HepG2 (cell line): Measurements from ENCODE around the gene MAPK8IP3. TPM values are rescaled to one million over a fixed set of nuclear protein-coding genes. Genes with fewer than 3 reads are reported as not detected.

Experiments
- ATAC-seq: fragments of 200-7000 bp; cut with Tn5 transposase; 3 replicates; pipeline ENCODE4 v1.9.1; 2020; ENCODE audit warnings: mild to moderate bottlenecking, moderate library complexity
- BruUV-seq: library from RNA; stranded (reverse); fragments of 400-500 nt; replicated peaks from 2 replicates; lab custom pipeline; 2021; lab: Mats Ljungman, UMichigan
- CTCF ChIA-PET: fragments of 300-600 bp; formaldehyde crosslinking; extraction: SDS; loops from one replicate; lab custom pipeline; 2021; ENCODE audit warnings: low total read pairs, inconsistent platforms, low intra/inter-chr PET ratio; lab: Yijun Ruan, JAX
- POLR2A ChIA-PET: fragments of 350-600 bp; sonication (Branson Sonifier 250); formaldehyde crosslinking; loops from one replicate; lab custom pipeline; 2020; ENCODE audit warnings: antibody characterized with exemption, inconsistent platforms; lab: Yijun Ruan, JAX
- DNase-seq: peaks from one replicate; pipeline ENCODE4 v3.0.0-alpha.2; 2015; ENCODE audit warnings: low spot score
- FAIRE-seq: peaks from 3 replicates; lab custom pipeline; 2011; peaks lifted over from hg19 to GRCh38; lab: Jason Lieb, UNC
- H2AFZ ChIP-seq: one replicate; pipeline ENCODE4 v1.6.1; 2011; ENCODE audit warnings: low read length, inconsistent platforms
- H3K27ac ChIP-seq: fragments of 300-600 bp; 3 replicates; pipeline ENCODE4 v1.8.0; 2011; ENCODE audit warnings: mixed run types, mild to moderate bottlenecking, mixed read lengths, low read length, inconsistent platforms; ENCODE audit not compliant: insufficient read depth; ENCODE audit errors: extremely low read length
- H3K27me3 ChIP-seq, 2 experiments: fragments of 200-600 bp in 1 of 2; 2 replicates in 1 of 2; 3 replicates in 1 of 2; pipeline versions ENCODE4 v1.6.0 to v1.8.0; 2011; ENCODE audit warnings: low read length in 2 of 2, mild to moderate bottlenecking in 2 of 2, moderate library complexity in 2 of 2, inconsistent platforms in 1 of 2; ENCODE audit not compliant: insufficient read depth in 2 of 2, control insufficient read depth in 1 of 2
- H3K36me3 ChIP-seq, 2 experiments: fragments of 200-600 bp in 1 of 2; replicated peaks in 1 of 2; 2 replicates in 1 of 2; 3 replicates in 1 of 2; pipeline versions ENCODE4 v1.5.1 to v1.8.0; 2011; ENCODE audit warnings: low read length in 2 of 2, inconsistent platforms in 1 of 2; ENCODE audit not compliant: insufficient read depth in 2 of 2, control insufficient read depth in 1 of 2
- H3K4me1 ChIP-seq: 2 replicates; pipeline ENCODE4 v1.5.1; 2012; ENCODE audit warnings: low read length, inconsistent platforms; ENCODE audit not compliant: insufficient read depth
- H3K4me2 ChIP-seq: 2 replicates; pipeline ENCODE4 v1.6.0; 2011; ENCODE audit warnings: low read depth, low read length, inconsistent platforms
- H3K4me3 ChIP-seq, 3 experiments: fragments of 200-600 bp in 1 of 3; sonication (generic), shearing (Covaris generic) in 1 of 3; replicated peaks in 1 of 3; 2 replicates each; pipeline ENCODE4 v1.5.1; 2011 to 2016; ENCODE audit warnings: low read length in 3 of 3, inconsistent platforms in 2 of 3, low read depth in 2 of 3, mild to moderate bottlenecking in 2 of 3, control low read depth in 1 of 3, mixed read lengths in 1 of 3; ENCODE audit not compliant: insufficient read depth in 1 of 3
- H3K79me2 ChIP-seq: one replicate; pipeline ENCODE4 v1.6.1; 2011; ENCODE audit warnings: low read length, inconsistent platforms; ENCODE audit not compliant: insufficient read depth
- H3K9ac ChIP-seq: 2 replicates; pipeline ENCODE4 v1.6.0; 2011; ENCODE audit warnings: mild to moderate bottlenecking, low read depth, low read length, inconsistent platforms; ENCODE audit not compliant: insufficient read depth
- H3K9me3 ChIP-seq: 2 replicates; pipeline ENCODE4 v1.5.1; 2012; ENCODE audit warnings: mild to moderate bottlenecking, low read length
- H4K20me1 ChIP-seq: 2 replicates; pipeline ENCODE4 v1.6.0; 2011; ENCODE audit warnings: inconsistent platforms, mild to moderate bottlenecking, low read length, moderate library complexity; ENCODE audit not compliant: insufficient read depth
- AGO2 ChIP-seq: fragments of 200-400 bp; formaldehyde crosslinking; optimal IDR thresholded peaks from 2 replicates; pipeline ENCODE3; 2017; ENCODE audit warnings: mild to moderate bottlenecking, low read depth, low read length, moderate library complexity
- NONO ChIP-seq, 2 experiments: fragments of 450-650 bp in 1 of 2; sonication (generic) in 1 of 2; formaldehyde crosslinking in 1 of 2; IDR thresholded peaks in 1 of 2; conservative IDR thresholded peaks in 1 of 2; 2 replicates each; pipeline versions ENCODE4 v1.6.1 to v1.8.0; 2017 to 2022; ENCODE audit warnings: mild to moderate bottlenecking in 1 of 2, missing genetic modification reagents in 1 of 2, moderate library complexity in 1 of 2
- POLR2A ChIP-seq, 2 experiments: IDR thresholded peaks; 2 replicates each; pipeline ENCODE4 v1.6.1; 2011; ENCODE audit warnings: low read depth in 2 of 2, low read length in 2 of 2, mild to moderate bottlenecking in 1 of 2, moderate library complexity in 1 of 2; ENCODE audit not compliant: insufficient read depth in 1 of 2
- ZNF562 ChIP-seq: sonication (generic); formaldehyde crosslinking; IDR thresholded peaks from 2 replicates; pipeline ENCODE4 v1.8.0; 2022; ENCODE audit warnings: missing genetic modification reagents, borderline replicate concordance
- ZNF607 ChIP-seq: sonication (generic); formaldehyde crosslinking; IDR thresholded peaks from 2 replicates; pipeline ENCODE4 v1.5.1; 2020; ENCODE audit warnings: missing genetic modification reagents, mild to moderate bottlenecking, borderline replicate concordance
- ZNF790 ChIP-seq: sonication (generic); formaldehyde crosslinking; IDR thresholded peaks from 2 replicates; pipeline ENCODE4 v1.8.0; 2022; ENCODE audit warnings: missing genetic modification reagents, mild to moderate bottlenecking, borderline replicate concordance
- WGBS: methylation state at CpG from one replicate; pipeline ENCODE4 v1.1.6; 2017; ENCODE audit warnings: low lambda C conversion rate; 5-methylcytosine and 5-hydroxymethylcytosine counted together
- in situ Hi-C: cut with HindIII; loops from 2 replicates; pipeline ENCODE4 v1.10.0; 2017; ENCODE audit warnings: low pct_unique_long_range_greater_than_20kb; ENCODE audit not compliant: extremely low pct_ligation_motif_present
- intact Hi-C: fragments of 100-400 bp; cut with micrococcal nuclease; formaldehyde crosslinking; loops from one replicate; pipeline ENCODE4 v1.10.0; 2022; ENCODE audit not compliant: unreplicated experiment
- polyA plus RNA-seq, 8 experiments: library from polyadenylated mRNA; depleted of rRNA in 3 of 8; stranded (reverse) in 7 of 8; unstranded in 1 of 8; fragments of >200 nt; fragmentation: Illumina TruSeq in 4 of 8; extraction: Trizol in 4 of 8; gene quantifications; 2 replicates each; pipeline versions ENCODE4 v1.2.1 to v1.2.3, GENCODE V29; 2011 to 2016; ENCODE audit warnings: low read depth in 4 of 8, missing spikeins in 1 of 8, mixed read lengths in 1 of 8; ENCODE audit not compliant: insufficient read depth in 1 of 8
- total RNA-seq, 5 experiments: library from RNA; depleted of rRNA; stranded (reverse); fragments of >200 nt; fragmentation: Illumina TruSeq; extraction: Trizol; gene quantifications; 2 replicates each; pipeline ENCODE4 v1.2.3, GENCODE V29; 2016; ENCODE audit warnings: low read depth in 1 of 5
- TF ChIP-seq, protein P1 (sequence below): sonication (generic); formaldehyde crosslinking; IDR thresholded peaks from 2 replicates; pipeline ENCODE4 v1.5.0; 2020; ENCODE audit warnings: missing genetic modification reagents, mild to moderate bottlenecking, borderline replicate concordance
- TF ChIP-seq, protein P2 (sequence below): sonication (generic); formaldehyde crosslinking; IDR thresholded peaks from 2 replicates; pipeline ENCODE4 v1.9.0; 2021; ENCODE audit warnings: missing genetic modification reagents, borderline replicate concordance
- TF ChIP-seq, protein P3 (sequence below): sonication (generic); formaldehyde crosslinking; IDR thresholded peaks from 2 replicates; pipeline ENCODE4 v1.4.0; 2020; ENCODE audit warnings: missing genetic modification reagents

MAPK8IP3 gene
- total and polyA plus RNA-seq, 2 of the 13 experiments (the other 11 are each of a cell fraction or from before 2014, with no cell fraction given) = 25.1 to 41.7 TPM

DNA sequence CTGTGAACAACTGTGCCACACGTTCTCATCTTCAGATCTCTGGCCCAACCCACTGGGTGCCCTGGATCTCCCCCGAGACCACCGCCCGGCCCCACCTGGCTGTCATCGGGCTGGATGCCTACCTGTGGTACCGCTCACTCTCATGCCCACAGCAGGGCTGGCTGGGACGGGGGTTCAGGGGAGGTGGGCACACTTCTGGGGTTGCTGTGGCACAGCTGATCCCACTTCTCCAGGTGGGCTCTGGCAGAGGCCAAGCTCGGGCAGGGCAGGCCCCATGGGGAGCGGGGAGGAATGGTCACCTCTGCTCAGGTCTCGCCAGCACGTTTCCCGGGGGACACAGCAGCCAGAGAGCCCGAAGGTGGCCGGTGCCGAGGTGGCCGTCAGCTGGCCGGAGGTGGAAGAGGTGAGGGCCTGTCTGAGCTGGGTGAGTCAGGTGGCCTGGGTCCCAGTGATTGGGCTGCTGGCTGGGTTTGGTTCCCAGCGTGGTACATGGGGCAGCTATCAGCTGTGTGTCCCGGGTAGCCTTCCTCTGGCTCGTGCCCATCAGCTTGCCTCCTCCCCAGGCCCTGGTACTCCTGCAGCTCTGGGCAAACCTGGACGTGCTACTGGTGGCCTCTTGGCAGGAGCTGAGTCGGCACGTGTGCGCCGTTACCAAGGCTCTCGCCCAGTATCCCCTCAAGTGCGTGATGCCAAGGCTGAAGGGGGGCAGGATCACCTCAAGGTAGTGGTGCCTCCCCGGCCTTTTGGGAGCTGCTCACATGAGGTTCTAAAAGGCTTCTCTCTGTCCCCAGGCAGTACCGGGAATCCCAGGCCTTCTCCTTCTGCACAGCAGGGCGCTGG, 69.2 kb downstream of the MAPK8IP3 start:
- no peak for ATAC-seq
- Histone ChIP-seq H3K9ac (no peak overlapping the region), H3K4me1 (peaks cover 12% of the 10 kb centered on the region), H3K79me2 (peaks cover 30% of the 10 kb centered on the region), H3K27me3 (no peaks in the 10 kb centered on the region; a peak in 2 of 5 replicates), H3K36me3 (peaks cover 5 to 16% of the 10 kb centered on the region in 2 experiments; a peak in 4 of 5 replicates), H3K4me2 (peak overlapping the region; percentile 91; the same call in 1 of the 2 replicates), H3K4me3 (no peak overlapping the region; a peak in 1 of 6 replicates), H3K27ac (no peak overlapping the region), H4K20me1 (no peaks in the 10 kb centered on the region), H3K9me3 (no peaks in the 10 kb centered on the region), H2AFZ (no peak overlapping the region)
- TF ChIP-seq POLR2A (IDR thresholded peaks at IDR 0.05; ENCODE audit: insufficient read depth in 1 of 2, low read depth in 2 of 2, low read length in 2 of 2) = 0 out of 4 replicates have a peak, but pooled peaks of 1 of the 2 experiments have one; percentile 20
- TF ChIP-seq, protein P1, sequence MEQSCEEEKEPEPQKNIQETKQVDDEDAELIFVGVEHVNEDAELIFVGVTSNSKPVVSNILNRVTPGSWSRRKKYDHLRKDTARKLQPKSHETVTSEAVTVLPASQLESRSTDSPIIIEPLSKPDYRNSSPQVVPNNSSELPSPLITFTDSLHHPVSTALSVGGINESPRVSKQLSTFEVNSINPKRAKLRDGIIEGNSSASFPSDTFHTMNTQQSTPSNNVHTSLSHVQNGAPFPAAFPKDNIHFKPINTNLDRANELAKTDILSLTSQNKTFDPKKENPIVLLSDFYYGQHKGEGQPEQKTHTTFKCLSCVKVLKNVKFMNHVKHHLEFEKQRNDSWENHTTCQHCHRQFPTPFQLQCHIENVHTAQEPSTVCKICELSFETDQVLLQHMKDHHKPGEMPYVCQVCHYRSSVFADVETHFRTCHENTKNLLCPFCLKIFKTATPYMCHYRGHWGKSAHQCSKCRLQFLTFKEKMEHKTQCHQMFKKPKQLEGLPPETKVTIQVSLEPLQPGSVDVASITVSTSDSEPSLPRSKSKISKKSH = no peak
- intact Hi-C loops = no loop called here
- BruUV-seq = no TSS peak
- no peak for DNase-seq
- FAIRE-seq = no peak
- in situ Hi-C loops = no loop called here
- ChIA-PET POLR2A (interaction anchor here (1.1 to 3.8 kb wide), 3 partner anchors 8 to 49 kb away, joined by 4 to 23 read pairs (median 10); partner anchors contain the start of genes IGFALS, NUBP2 and SPSB3), CTCF (no interaction called here)
- WGBS = 97% methylated on average over 24 of the region's 30 CpGs

DNA sequence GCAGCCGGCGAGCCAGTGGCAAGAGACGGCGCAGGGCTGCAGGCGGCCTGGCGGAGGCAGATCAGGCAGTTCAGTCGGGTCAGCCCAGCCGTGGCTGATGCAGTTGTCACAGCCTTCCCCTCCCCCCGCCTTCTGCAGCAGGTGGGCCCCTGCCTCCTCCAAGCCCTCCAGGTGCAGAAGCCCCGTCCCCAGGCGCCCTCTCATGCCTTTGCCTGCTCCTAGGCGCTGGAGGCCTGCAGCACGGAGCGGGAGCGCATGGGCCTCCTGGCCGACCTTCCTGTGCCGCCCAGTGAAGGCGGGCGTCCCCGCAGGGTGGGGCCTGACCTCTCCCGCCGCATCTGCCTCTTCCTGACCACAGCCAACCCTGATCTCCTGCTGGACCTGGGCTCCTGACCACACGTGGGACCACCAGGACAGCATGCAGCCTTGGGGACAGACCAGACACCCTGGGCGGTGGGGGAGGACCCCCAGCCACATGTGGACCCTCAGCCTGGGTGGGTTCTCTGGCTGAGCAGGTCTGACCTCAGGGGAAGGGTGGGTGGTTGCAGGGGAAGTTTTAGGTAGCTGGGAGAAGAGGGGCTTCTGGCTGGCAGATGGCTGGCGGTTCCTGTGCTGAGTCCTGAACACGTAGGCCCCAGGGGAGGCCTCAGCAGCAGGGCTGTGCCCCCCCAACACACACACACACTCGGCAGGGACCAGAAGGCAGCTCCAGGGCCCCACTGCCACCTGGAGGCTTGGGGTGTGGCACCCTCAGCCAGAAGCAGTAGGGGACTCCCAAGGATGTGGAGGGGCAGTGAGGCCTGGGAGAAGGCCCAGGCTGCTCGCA, 70.1 kb downstream of the MAPK8IP3 start:
- H3K79me2 ChIP-seq = peaks cover 30% of the 10 kb centered on the region
- H3K4me1 ChIP-seq = peaks cover 20% of the 10 kb centered on the region
- H3K27ac ChIP-seq = no peak overlapping the region
- H3K9me3 ChIP-seq = no peaks in the 10 kb centered on the region
- no peaks in the 10 kb centered on the region for H4K20me1 ChIP-seq
- no peak overlapping the region for H2AFZ ChIP-seq
- DNase-seq (no peak), FAIRE-seq (no peak), ATAC-seq (no peak)
- intact Hi-C loops = no loop called here
- no peak overlapping the region for H3K4me2 ChIP-seq
- no peak overlapping the region for H3K9ac ChIP-seq
- in situ Hi-C loops = no loop called here
- ChIA-PET POLR2A (interaction anchor here (3.8 kb wide), 1 partner anchor 48 kb away, joined by 10 read pairs; no protein-coding TSS in a partner anchor), CTCF (no interaction called here)
- no peak overlapping the region for H3K4me3 ChIP-seq
- BruUV-seq = no TSS peak
- WGBS = 94% methylated on average over 9 of the region's 28 CpGs
- peaks cover 5 to 13% of the 10 kb centered on the region in 2 experiments; a peak in 3 of 5 replicates for H3K36me3 ChIP-seq
- no peaks in the 10 kb centered on the region; a peak in 2 of 5 replicates for H3K27me3 ChIP-seq
- TF ChIP-seq ZNF790 (CRISPR knock-in tag) = no peak
- TF ChIP-seq, protein P2, sequence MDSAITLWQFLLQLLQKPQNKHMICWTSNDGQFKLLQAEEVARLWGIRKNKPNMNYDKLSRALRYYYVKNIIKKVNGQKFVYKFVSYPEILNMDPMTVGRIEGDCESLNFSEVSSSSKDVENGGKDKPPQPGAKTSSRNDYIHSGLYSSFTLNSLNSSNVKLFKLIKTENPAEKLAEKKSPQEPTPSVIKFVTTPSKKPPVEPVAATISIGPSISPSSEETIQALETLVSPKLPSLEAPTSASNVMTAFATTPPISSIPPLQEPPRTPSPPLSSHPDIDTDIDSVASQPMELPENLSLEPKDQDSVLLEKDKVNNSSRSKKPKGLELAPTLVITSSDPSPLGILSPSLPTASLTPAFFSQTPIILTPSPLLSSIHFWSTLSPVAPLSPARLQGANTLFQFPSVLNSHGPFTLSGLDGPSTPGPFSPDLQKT (CRISPR knock-in tag) = no peak
- TF ChIP-seq NONO (IDR thresholded peaks at IDR 0.05) = no peak
- 0 out of 2 replicates have a peak, but pooled peaks have one; percentile 1 for TF ChIP-seq NONO (CRISPR knock-in tag; conservative IDR thresholded peaks at IDR 0.05)
- TF ChIP-seq ZNF607 = no peak
- TF ChIP-seq, protein P3, sequence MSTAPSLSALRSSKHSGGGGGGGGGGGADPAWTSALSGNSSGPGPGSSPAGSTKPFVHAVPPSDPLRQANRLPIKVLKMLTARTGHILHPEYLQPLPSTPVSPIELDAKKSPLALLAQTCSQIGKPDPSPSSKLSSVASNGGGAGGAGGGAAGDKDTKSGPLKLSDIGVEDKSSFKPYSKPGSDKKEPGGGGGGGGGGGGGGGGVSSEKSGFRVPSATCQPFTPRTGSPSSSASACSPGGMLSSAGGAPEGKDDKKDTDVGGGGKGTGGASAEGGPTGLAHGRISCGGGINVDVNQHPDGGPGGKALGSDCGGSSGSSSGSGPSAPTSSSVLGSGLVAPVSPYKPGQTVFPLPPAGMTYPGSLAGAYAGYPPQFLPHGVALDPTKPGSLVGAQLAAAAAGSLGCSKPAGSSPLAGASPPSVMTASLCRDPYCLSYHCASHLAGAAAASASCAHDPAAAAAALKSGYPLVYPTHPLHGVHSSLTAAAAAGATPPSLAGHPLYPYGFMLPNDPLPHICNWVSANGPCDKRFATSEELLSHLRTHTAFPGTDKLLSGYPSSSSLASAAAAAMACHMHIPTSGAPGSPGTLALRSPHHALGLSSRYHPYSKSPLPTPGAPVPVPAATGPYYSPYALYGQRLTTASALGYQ (CRISPR knock-in tag) = no peak
- TF ChIP-seq AGO2 = peak; percentile 16
- TF ChIP-seq ZNF562 = no peak
